Activated naive CD4-positive, alpha-beta T cell treated with anti-CD3 and anti-CD28 coated beads for 36 hours (primary cell): ENCODE measurements around the gene CCSER2. TPM values are rescaled to one million over a fixed set of nuclear protein-coding genes. Genes with fewer than 3 reads are reported as not detected.
A peak's percentile ranks its signal among the peaks of the same experiment; 100 is the strongest.
"Not testable (repeated sequence)": the region's sequence is repeated elsewhere in the genome, so short reads cannot be mapped to it uniquely, and the experiment has no call there.

Source experiments
- CTCF ChIA-PET: fragments of 350-600 bp; sonication (Branson Sonifier 250); formaldehyde crosslinking; loops from one replicate; lab custom pipeline; 2021; ENCODE audit warnings: antibody characterized with exemption; lab: Charles Lee
- DNase-seq: peaks from one replicate; pipeline ENCODE4 v3.0.0-alpha.2; 2020
- H3K27ac Mint-ChIP-seq: one replicate; pipeline ENCODE4 v1.8.0; 2021; ENCODE audit warnings: mild to moderate bottlenecking, mixed read lengths
- H3K27me3 Mint-ChIP-seq: one replicate; pipeline ENCODE4 v1.8.0; 2021; ENCODE audit warnings: low read depth, mixed read lengths
- H3K36me3 Mint-ChIP-seq: one replicate; pipeline ENCODE4 v1.8.0; 2021; ENCODE audit warnings: low read depth, mixed read lengths
- H3K4me1 Mint-ChIP-seq: one replicate; pipeline ENCODE4 v1.8.0; 2021; ENCODE audit warnings: low read depth, mixed read lengths
- H3K4me3 Mint-ChIP-seq: one replicate; pipeline ENCODE4 v1.8.0; 2021; ENCODE audit warnings: mild to moderate bottlenecking, moderate library complexity, mixed read lengths
- H3K9me3 Mint-ChIP-seq: one replicate; pipeline ENCODE4 v1.8.0; 2021; ENCODE audit warnings: mixed read lengths
- intact Hi-C: fragments of 100-400 bp; cut with micrococcal nuclease; formaldehyde crosslinking; loops from one replicate; pipeline ENCODE4 v1.15.1; 2023
- total RNA-seq, 2 experiments: library from RNA; stranded (reverse); gene quantifications; one replicate each; pipeline ENCODE4 v1.2.3, GENCODE V29; 2021

The CCSER2 gene
- total RNA-seq, 2 experiments from 2014 or later = 78.0 to 81.8 TPM

DNA sequence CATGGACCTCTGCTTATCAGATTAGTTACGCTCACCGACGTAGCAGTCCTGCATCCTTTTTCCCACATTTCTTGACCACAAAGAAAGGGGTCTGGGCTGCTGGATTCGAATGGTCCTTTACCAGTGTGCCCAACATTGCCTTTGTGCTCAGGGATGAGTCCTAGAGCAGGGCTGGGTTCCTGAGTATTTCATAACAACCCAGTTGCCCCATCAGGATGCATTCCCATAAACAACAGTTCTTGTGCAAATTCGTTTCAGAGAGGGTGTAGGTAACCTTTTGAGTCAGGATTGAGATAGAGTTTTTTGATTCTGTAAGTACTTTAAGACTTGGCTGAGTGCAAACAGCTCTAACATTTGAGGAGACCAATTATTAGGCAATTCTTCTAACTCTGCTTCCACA is 200.1 kb downstream of the CCSER2 start:
- Mint-ChIP-seq H3K9me3 (peaks cover 18% of the 10 kb centered on the region), H3K36me3 (peaks cover 11% of the 10 kb centered on the region)
- CTCF ChIA-PET = interaction anchor here (1.5 kb wide), 1 partner anchor 176 kb away, joined by 3 read pairs; no protein-coding TSS in a partner anchor
- intact Hi-C loops, H3K27ac Mint-ChIP-seq, DNase-seq, H3K27me3 Mint-ChIP-seq, H3K4me3 Mint-ChIP-seq, H3K4me1 Mint-ChIP-seq: not testable (repeated sequence)

DNA sequence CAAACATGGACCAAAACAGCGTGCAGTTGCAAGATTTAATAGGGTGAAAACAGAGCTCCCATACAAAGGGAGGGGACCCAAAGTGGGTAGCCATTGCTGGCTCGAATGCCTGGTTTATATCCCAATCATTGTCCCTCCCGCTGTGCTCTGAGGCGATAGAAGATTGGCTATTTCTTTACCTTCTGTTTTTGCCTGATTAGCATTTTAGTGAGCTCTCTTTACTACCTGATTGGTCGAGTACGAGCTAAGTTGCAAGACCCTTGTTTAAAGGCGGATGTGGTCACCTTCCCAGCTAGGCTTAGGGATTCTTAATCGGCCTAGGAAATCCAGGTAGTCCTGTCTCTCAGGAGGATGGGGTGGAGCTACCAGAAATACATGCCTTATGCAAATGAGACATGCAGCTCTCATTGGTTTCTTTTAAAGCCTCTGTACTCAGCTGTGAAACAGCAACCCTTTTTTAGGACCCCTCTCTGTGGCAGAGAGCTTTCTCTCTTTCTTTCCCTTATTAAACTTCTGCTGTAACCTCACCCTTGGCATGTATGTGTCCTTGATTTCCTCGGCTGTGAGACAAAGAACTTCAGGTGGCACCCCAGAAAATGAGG is 202.4 kb downstream of the CCSER2 start:
- Mint-ChIP-seq H3K27me3 (no peaks in the 10 kb centered on the region), H3K27ac (no peak overlapping the region), H3K4me3 (no peak overlapping the region), H3K36me3 (peaks cover 4% of the 10 kb centered on the region), H3K9me3 (peaks cover 8% of the 10 kb centered on the region), H3K4me1 (peaks cover 13% of the 10 kb centered on the region)
- DNase-seq = no peak
- CTCF ChIA-PET = interaction anchor here (0.8 to 2.6 kb wide), 4 partner anchors 9 to 266 kb away, joined by 3 to 13 read pairs (median 4); no protein-coding TSS in a partner anchor
- intact Hi-C loops = no loop called here

DNA sequence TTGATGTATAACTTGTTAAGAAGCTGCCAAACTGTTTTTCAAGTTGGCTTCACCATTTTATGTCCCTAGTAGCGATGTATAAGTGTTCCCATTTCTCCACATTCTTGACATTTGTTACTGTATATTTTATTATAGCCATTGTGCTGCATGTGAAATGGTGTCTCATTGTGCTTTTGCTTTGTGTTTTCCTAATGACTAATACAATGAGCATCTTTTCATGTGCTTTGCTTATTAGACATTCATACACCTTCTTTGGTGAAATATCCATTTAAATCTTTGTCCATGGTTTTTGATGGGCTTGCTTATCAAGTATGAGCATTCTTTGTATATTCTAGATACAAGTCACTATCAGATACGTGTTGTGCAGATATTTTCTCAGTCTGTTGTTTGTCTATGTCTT is 203.0 kb downstream of the CCSER2 start:
- Mint-ChIP-seq H3K9me3 (peaks cover 2% of the 10 kb centered on the region), H3K36me3 (no peaks in the 10 kb centered on the region)

DNA sequence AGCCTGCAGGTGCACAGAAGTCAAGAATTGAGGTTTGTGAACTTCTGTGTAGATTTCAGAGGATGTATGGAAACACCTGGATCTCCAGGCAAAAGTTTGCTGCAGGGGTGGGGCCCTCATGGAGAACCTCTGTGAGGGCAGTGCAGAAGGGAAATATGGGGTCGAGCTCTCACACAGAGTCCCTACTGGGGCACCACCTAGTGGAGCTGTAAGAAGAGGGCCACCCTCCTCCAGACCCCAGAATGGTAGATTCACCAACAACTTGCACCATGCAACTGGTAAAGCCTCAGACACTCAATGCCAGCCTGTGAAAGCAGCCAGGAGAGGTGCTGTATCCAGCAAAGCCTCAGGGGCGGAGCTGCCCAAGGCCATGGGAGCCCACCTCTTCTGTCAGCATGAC is 205.8 kb downstream of the CCSER2 start:
- CTCF ChIA-PET = interaction anchor here (0.9 to 10.0 kb wide), 6 partner anchors 104 to 277 kb away, joined by 3 to 261 read pairs (median 62); no protein-coding TSS in a partner anchor
- peak; percentile 26 for DNase-seq
- peaks cover 21% of the 10 kb centered on the region for H3K4me1 Mint-ChIP-seq
- peak overlapping the region; percentile 57 for H3K27ac Mint-ChIP-seq
- H3K4me3 Mint-ChIP-seq = no peak overlapping the region
- intact Hi-C loops = no loop called here
- H3K27me3 Mint-ChIP-seq = no peaks in the 10 kb centered on the region
- H3K36me3 Mint-ChIP-seq = no peaks in the 10 kb centered on the region
- H3K9me3 Mint-ChIP-seq = no peaks in the 10 kb centered on the region

More for the DNA sequence above, 203.0 kb downstream of the CCSER2 start:
- DNase-seq = no peak
- no peaks in the 10 kb centered on the region for H3K27me3 Mint-ChIP-seq
- intact Hi-C loops = no loop called here
- CTCF ChIA-PET = interaction anchor here (0.8 to 2.6 kb wide), 5 partner anchors 101 to 266 kb away, joined by 3 to 13 read pairs (median 5); no protein-coding TSS in a partner anchor
- peaks cover 13% of the 10 kb centered on the region for H3K4me1 Mint-ChIP-seq
- no peak overlapping the region for H3K4me3 Mint-ChIP-seq
- H3K27ac Mint-ChIP-seq = no peak overlapping the region

DNA sequence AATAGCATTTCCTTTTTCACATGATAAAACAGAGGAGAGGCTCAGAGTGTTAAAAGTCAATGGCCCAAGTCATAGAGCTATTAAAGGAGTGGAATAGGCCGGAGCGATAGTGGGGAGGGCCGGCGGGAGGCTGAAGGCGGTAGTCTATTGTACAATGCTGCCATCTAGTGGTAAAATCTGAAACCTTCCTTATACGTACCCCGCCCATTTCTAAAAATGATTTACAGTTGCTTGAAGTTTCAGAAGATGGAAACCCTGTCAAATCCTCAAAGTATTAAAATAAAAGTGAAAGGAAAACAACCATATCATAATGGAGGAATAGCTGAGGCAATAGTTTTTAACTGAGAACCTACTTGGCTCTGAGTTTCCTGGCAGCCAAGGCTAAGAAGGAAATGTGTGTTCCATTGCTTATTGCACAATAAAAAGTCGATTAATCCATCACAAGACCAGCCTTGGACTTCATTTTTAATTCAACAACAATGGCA is 209.1 kb downstream of the CCSER2 start:
- Mint-ChIP-seq H3K9me3 (no peaks in the 10 kb centered on the region), H3K27me3 (peaks cover 16% of the 10 kb centered on the region), H3K36me3 (no peaks in the 10 kb centered on the region), H3K4me1 (peaks cover 27% of the 10 kb centered on the region), H3K4me3 (no peak overlapping the region), H3K27ac (no peak overlapping the region)
- intact Hi-C loops = loop anchor here (1.0 kb wide), 8 partner anchors 107 to 398 kb away; partner anchors contain the start of gene GHITM
- CTCF ChIA-PET = interaction anchor here (0.5 to 10.0 kb wide), 48 partner anchors 12 to 1510 kb away, joined by 3 to 261 read pairs (median 4); partner anchors contain the start of gene CCSER2
- peak; percentile 45 for DNase-seq

DNA sequence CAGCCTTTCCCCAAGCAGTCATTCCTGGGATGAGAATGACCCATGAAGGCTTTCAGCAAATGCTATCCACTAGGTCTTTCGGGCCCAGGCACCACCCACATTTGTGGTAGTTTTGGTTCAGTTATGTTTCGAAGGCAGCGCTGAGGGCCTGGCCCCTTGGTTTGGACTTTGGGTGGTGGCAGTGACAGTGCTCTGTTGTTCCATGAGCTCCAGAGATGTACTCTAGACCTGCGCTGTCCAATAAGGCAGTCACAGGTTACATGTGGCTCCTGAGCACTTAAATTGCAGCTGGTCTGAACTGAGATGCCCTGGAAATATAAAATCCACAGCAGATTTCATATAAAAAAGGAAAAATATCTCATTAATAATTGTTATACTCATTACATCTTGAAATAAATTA is 209.6 kb downstream of the CCSER2 start:
- intact Hi-C loops = no loop called here
- Mint-ChIP-seq H3K27me3 (peaks cover 17% of the 10 kb centered on the region), H3K4me1 (peaks cover 27% of the 10 kb centered on the region), H3K9me3 (no peaks in the 10 kb centered on the region), H3K36me3 (no peaks in the 10 kb centered on the region), H3K27ac (no peak overlapping the region), H3K4me3 (no peak overlapping the region)
- no peak for DNase-seq
- CTCF ChIA-PET = interaction anchor here (0.6 to 10.0 kb wide), 31 partner anchors 12 to 1509 kb away, joined by 3 to 261 read pairs (median 5); partner anchors contain the start of gene CCSER2

DNA sequence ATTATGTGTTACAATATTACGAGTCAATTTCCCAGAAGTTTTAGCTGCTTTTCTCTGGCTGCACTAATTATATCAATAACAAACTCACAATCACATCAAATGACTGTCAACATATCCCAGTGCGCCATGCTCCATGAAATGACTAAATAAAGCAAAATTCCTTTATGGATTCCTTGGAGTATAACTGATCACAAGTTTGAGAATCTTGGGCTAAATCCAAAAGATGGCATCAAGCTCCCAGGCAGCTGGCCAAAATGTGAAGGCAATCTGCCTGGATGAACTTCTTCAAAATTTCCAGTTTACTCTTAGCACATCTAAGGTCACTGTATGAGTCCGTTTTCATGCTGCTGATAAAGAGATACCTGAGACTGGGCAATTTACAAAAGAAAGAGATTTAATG is 210.8 kb downstream of the CCSER2 start:
- CTCF ChIA-PET = interaction anchor here (0.6 to 10.0 kb wide), 12 partner anchors 9 to 328 kb away, joined by 3 to 261 read pairs (median 8); no protein-coding TSS in a partner anchor
- Mint-ChIP-seq H3K36me3 (no peaks in the 10 kb centered on the region), H3K4me3 (no peak overlapping the region), H3K9me3 (no peaks in the 10 kb centered on the region), H3K27ac (no peak overlapping the region), H3K4me1 (peaks cover 25% of the 10 kb centered on the region), H3K27me3 (peaks cover 17% of the 10 kb centered on the region)
- DNase-seq = no peak
- intact Hi-C loops = no loop called here

DNA sequence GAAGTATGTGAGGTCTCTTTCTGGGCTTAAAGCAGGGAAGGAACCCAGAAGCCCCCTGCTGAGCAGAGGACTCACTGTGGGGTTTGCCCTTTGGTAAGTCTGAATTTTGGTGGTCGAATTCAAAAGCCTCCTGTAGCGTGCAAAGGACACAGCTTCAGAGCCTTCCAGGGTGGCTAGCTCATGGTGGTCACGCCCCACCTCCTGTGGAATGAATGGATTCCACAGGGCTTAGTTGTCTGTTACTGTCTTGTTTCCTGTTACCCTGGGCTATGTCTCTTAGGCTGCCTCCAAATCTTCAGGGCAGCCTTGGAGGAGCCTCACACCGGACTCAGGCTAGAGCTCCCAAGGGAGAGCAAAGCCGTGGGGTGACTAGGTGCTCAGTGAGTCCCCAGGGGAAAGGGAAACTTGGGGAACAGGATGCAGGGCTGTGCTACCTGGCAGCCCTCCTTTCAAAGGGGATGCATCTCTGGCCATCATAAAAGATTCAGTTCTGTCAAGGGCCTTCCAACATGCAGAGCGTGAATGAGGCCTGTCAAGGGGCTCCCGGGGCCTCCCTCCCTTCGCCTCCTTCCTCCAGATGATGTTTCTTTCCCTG is 211.7 kb downstream of the CCSER2 start:
- intact Hi-C loops = loop anchor here (1.0 to 2.0 kb wide), 4 partner anchors 176 to 1837 kb away; no protein-coding TSS in a partner anchor

DNA sequence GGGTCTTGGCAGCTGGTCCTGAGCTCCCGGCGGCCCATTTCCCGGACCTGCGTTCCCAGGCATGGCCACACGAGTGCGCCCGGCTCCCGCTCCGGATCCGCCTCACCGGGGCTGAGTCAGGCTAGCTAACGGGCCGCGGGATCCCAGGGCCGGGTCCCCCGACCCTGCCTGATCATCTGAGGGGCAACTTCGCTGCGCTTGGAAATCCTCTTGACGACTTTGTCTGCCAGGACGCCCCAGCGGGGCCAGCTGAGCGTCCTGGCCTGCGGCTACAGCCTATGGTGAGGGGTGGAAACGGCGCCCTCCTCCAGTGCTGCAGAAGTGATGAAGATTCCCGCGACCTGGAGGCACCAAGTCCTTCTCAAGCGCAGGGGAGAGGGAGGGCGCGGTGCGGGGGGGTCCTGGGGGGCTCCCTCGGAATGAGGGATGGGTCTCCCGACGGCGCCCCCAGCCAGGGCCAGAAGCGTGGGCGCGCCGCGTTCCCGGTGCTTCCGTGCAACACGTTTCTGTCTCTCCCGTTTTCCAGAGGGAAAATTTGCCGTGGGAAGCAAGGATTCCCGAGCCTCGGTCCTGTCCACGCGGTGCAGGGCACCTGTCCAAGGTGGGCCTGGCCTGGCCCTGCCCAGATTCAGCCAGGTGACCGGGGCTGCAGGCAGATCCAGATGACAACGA is 212.4 kb downstream of the CCSER2 start:
- H3K36me3 Mint-ChIP-seq = no peaks in the 10 kb centered on the region
- peaks cover 17% of the 10 kb centered on the region for H3K27me3 Mint-ChIP-seq
- DNase-seq = peak; percentile 81
- CTCF ChIA-PET = interaction anchor here (0.6 to 10.0 kb wide), 25 partner anchors 9 to 901 kb away, joined by 3 to 261 read pairs (median 4); no protein-coding TSS in a partner anchor
- peaks cover 13% of the 10 kb centered on the region for H3K4me1 Mint-ChIP-seq
- peak overlapping the region; percentile 54 for H3K4me3 Mint-ChIP-seq
- intact Hi-C loops = loop anchor here (1.0 to 2.0 kb wide), 4 partner anchors 176 to 1837 kb away; no protein-coding TSS in a partner anchor
- no peaks in the 10 kb centered on the region for H3K9me3 Mint-ChIP-seq
- no peak overlapping the region for H3K27ac Mint-ChIP-seq

More for the DNA sequence above, 211.7 kb downstream of the CCSER2 start:
- Mint-ChIP-seq H3K4me1 (peaks cover 17% of the 10 kb centered on the region), H3K36me3 (no peaks in the 10 kb centered on the region), H3K9me3 (no peaks in the 10 kb centered on the region), H3K27ac (no peak overlapping the region), H3K27me3 (peaks cover 17% of the 10 kb centered on the region), H3K4me3 (no peak overlapping the region)
- no peak for DNase-seq
- CTCF ChIA-PET = interaction anchor here (0.6 to 10.0 kb wide), 23 partner anchors 10 to 902 kb away, joined by 3 to 261 read pairs (median 4); no protein-coding TSS in a partner anchor

DNA sequence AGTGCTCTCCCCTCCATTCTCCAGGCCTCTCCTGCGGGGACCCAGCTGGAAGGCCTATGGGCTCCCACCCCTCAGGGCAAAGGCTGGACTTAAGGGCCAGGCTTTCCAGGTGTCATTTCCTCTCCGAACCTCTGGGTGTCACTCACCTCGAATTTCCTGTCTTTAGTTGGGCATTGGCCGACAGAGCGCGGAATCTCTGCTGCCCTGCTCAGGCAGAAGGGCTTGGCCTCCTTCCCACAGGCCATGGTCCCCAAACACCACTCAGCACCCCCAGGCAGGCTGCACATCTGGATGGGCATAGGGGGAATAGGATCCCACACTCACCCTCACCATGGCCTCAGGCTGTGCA is 212.9 kb downstream of the CCSER2 start:
- Mint-ChIP-seq H3K9me3 (no peaks in the 10 kb centered on the region), H3K4me1 (peaks cover 13% of the 10 kb centered on the region), H3K27ac (no peak overlapping the region), H3K27me3 (peaks cover 17% of the 10 kb centered on the region), H3K4me3 (peak overlapping the region; percentile 50), H3K36me3 (no peaks in the 10 kb centered on the region)
- intact Hi-C loops = loop anchor here (2.0 kb wide), 1 partner anchor 1598 kb away; no protein-coding TSS in a partner anchor
- CTCF ChIA-PET = interaction anchor here (0.7 to 10.0 kb wide), 7 partner anchors 9 to 294 kb away, joined by 3 to 261 read pairs (median 5); no protein-coding TSS in a partner anchor
- no peak for DNase-seq

DNA sequence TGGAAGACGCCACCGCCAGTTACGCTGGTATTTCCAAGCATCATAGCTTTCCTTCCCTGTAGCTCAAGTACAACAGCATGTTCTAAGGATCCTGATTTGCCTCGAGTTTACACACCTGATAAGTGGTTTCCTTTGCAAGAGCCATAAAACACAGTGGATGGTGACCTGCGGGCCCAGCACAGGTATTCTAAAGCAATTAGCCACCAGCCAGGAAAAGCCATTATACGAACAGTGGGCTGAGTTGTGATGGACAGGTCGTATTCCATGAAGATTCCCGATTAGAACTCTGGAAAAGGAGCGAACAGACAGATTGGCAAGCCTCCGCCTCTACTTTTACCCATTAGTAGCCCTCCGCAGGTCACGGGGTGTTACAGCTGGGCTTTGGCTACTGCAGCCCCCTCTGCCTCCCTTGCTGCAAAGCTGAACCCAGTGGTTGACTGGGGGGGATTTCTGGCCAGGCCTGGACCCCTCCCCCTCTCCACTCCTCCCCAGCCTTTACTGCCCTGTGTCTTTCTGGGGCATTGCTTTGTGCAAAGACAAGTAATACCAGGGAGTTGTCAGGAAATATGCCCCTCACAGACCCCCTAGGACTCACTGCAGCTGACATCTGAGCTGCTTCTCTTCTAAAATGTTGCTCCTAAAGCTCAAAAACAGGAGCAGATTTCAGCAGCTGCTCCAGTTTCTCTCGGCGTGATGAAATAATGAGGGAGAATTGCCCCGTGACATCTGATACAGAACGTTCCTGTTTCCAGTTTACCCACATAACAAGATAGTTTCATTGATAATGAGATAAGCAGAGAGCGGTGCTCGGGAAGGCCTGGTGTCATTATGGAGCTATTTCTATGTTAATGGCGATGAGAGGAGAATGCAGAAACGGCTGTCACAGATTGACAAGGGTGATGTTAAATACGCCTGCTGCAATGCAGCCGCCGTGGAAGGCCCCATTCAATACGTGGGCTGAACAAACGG is 214.4 kb downstream of the CCSER2 start:
- peaks cover 6% of the 10 kb centered on the region for H3K4me1 Mint-ChIP-seq
- H3K27me3 Mint-ChIP-seq = peaks cover 17% of the 10 kb centered on the region
- DNase-seq = no peak
- H3K27ac Mint-ChIP-seq = no peak overlapping the region
- H3K9me3 Mint-ChIP-seq = no peaks in the 10 kb centered on the region
- CTCF ChIA-PET = interaction anchor here (0.5 to 10.0 kb wide), 6 partner anchors 7 to 1043 kb away, joined by 3 to 261 read pairs (median 6); no protein-coding TSS in a partner anchor
- H3K36me3 Mint-ChIP-seq = no peaks in the 10 kb centered on the region
- intact Hi-C loops = no loop called here
- no peak overlapping the region for H3K4me3 Mint-ChIP-seq
